ENCODE results near the gene LRRC71. TPM values are rescaled to one million over a fixed set of nuclear protein-coding genes. Genes with fewer than 3 reads are reported as not detected.

Gene LRRC71
- total and polyA plus RNA-seq, 5 donors: 0.18 to 0.31 TPM; not detected in 3

- WGBS: 86% methylated on average over 3 of the region's 3 CpGs
- intact Hi-C loops (cut with DNase I): loop anchor here in 1 of 4 donors (10.0 kb wide), 1 partner anchor 105 kb away; no protein-coding TSS in a partner anchor
Observed at GRCh38 chr1:156970017-156970416, 49.6 kb downstream of the LRRC71 start.

GRCh38 chr1:156973417-156973816, 53.0 kb downstream of the LRRC71 start:
- no peak overlapping the region for H3K4me3 ChIP-seq (ENCODE audit: low read length)
- H3K27me3 ChIP-seq (ENCODE audit: control insufficient read depth, insufficient read depth): no peaks in the 10 kb centered on the region
- 96% methylated on average over 2 of the region's 2 CpGs for WGBS
- no peaks in the 10 kb centered on the region for H3K4me1 ChIP-seq (ENCODE audit: control insufficient read depth, insufficient read depth, low read length)
- ATAC-seq (no peak), DNase-seq (no peak)
- no peaks in the 10 kb centered on the region for H3K9me3 ChIP-seq (ENCODE audit: control insufficient read depth, low read length)
- no peak overlapping the region for H3K27ac ChIP-seq (ENCODE audit: low read length)
- intact Hi-C loops (cut with DNase I): loop anchor here in 1 of 4 donors (10.0 kb wide), 1 partner anchor 101 kb away; no protein-coding TSS in a partner anchor

More at GRCh38 chr1:156970017-156970416, 49.6 kb downstream of the LRRC71 start:
- H3K9me3 ChIP-seq (ENCODE audit: control insufficient read depth, low read length): no peaks in the 10 kb centered on the region
- H3K27me3 ChIP-seq (ENCODE audit: control insufficient read depth, insufficient read depth): no peaks in the 10 kb centered on the region
- DNase-seq: no peak
- no peak overlapping the region for H3K27ac ChIP-seq (ENCODE audit: low read length)
- H3K4me3 ChIP-seq (ENCODE audit: low read length): no peak overlapping the region
- no peaks in the 10 kb centered on the region for H3K4me1 ChIP-seq (ENCODE audit: control insufficient read depth, insufficient read depth, low read length)
- no peak for ATAC-seq

GRCh38 chr1:156975084-156975483, 54.7 kb downstream of the LRRC71 start:
- 66% methylated on average over 2 of the region's 2 CpGs for WGBS
- intact Hi-C loops (cut with DNase I): loop anchor here in 1 of 4 donors (10.0 kb wide), 1 partner anchor 100 kb away; no protein-coding TSS in a partner anchor
- Histone ChIP-seq H3K9me3 (ENCODE audit: control insufficient read depth, low read length) (no peaks in the 10 kb centered on the region), H3K4me3 (ENCODE audit: low read length) (no peak overlapping the region), H3K4me1 (ENCODE audit: control insufficient read depth, insufficient read depth, low read length) (no peaks in the 10 kb centered on the region), H3K27ac (ENCODE audit: low read length) (no peak overlapping the region), H3K27me3 (ENCODE audit: control insufficient read depth, insufficient read depth) (no peaks in the 10 kb centered on the region)
- DNase-seq: no peak
- ATAC-seq: no peak

GRCh38 chr1:156980551-156980950, 60.1 kb downstream of the LRRC71 start:
- intact Hi-C loops (cut with DNase I): loop anchor here in 1 of 4 donors (10.0 kb wide), 1 partner anchor 64 kb away; the partner anchor contains the start of gene ARHGEF11
- Histone ChIP-seq H3K27ac (ENCODE audit: low read length) (no peak overlapping the region), H3K27me3 (ENCODE audit: control insufficient read depth, insufficient read depth) (no peaks in the 10 kb centered on the region), H3K9me3 (ENCODE audit: control insufficient read depth, low read length) (no peaks in the 10 kb centered on the region), H3K4me1 (ENCODE audit: control insufficient read depth, insufficient read depth, low read length) (peaks cover 2% of the 10 kb centered on the region), H3K4me3 (ENCODE audit: low read length) (no peak overlapping the region)
- DNase-seq (no peak), ATAC-seq (no peak)
- 22% methylated on average over 4 of the region's 4 CpGs for WGBS

Small RNA genes within 50 kb of the gene (microRNA-seq; reads per million reads assigned to microRNA genes)
- gene MIR765: 0.42 to 0.54 reads per million in 2 donors

Other genes with a start within 250 kb of the LRRC71 start
- 100 to 1,000 TPM; 146 to 282 (median 170) TPM for gene NES, start 243.2 kb upstream of the LRRC71 start, total RNA-seq
- gene NES, start 243.2 kb upstream of the LRRC71 start, polyA plus RNA-seq: 257 TPM
- 1 to 10 TPM in 1 of 4 donors, under 1 TPM in 3; 0.71 to 1.6 (median 0.75) TPM for gene CRABP2, start 215.0 kb upstream of the LRRC71 start, total RNA-seq
- gene CRABP2, start 215.0 kb upstream of the LRRC71 start, polyA plus RNA-seq: 1.3 TPM
- 10 to 100 TPM; 14.4 to 19.7 (median 17.3) TPM for gene METTL25B, start 192.2 kb upstream of the LRRC71 start, total RNA-seq
- 18.8 TPM for gene METTL25B, start 192.2 kb upstream of the LRRC71 start, polyA plus RNA-seq
- 10 to 100 TPM; 13.0 to 23.0 (median 13.9) TPM for gene ISG20L2, start 191.9 kb upstream of the LRRC71 start, total RNA-seq
- 9.2 TPM for gene ISG20L2, start 191.9 kb upstream of the LRRC71 start, polyA plus RNA-seq
- gene MRPL24, start 179.5 kb upstream of the LRRC71 start, total RNA-seq: 10 to 100 TPM; 63.4 to 88.5 (median 74.9) TPM
- 145 TPM for gene MRPL24, start 179.5 kb upstream of the LRRC71 start, polyA plus RNA-seq
- gene HDGF, start 169.0 kb upstream of the LRRC71 start, total RNA-seq: 100 to 1,000 TPM; 148 to 171 (median 162) TPM
- 124 TPM for gene HDGF, start 169.0 kb upstream of the LRRC71 start, polyA plus RNA-seq
- 10 to 100 TPM; 36.3 to 47.1 (median 44.1) TPM for gene PRCC, start 153.1 kb upstream of the LRRC71 start, total RNA-seq
- gene PRCC, start 153.1 kb upstream of the LRRC71 start, polyA plus RNA-seq: 36.0 TPM
- 1 to 10 TPM in 3 of 4 donors, under 1 TPM in 1; 0.93 to 6.3 (median 2.2) TPM for gene SH2D2A, start 103.8 kb upstream of the LRRC71 start, total RNA-seq
- 2.0 TPM for gene SH2D2A, start 103.8 kb upstream of the LRRC71 start, polyA plus RNA-seq
- under 1 TPM; 0.03 to 0.06 (median 0.06) TPM for gene INSRR, start 61.5 kb upstream of the LRRC71 start, total RNA-seq
- gene INSRR, start 61.5 kb upstream of the LRRC71 start, polyA plus RNA-seq: 0.07 TPM
- gene NTRK1, start 59.8 kb upstream of the LRRC71 start, total RNA-seq: 1 to 10 TPM; 1.3 to 4.2 (median 1.5) TPM
- 1.1 TPM for gene NTRK1, start 59.8 kb upstream of the LRRC71 start, polyA plus RNA-seq
- 10 to 100 TPM in 1 of 4 donors, 1 to 10 TPM in 3; 6.6 to 10.3 (median 8.5) TPM for gene PEAR1, start 26.9 kb upstream of the LRRC71 start, total RNA-seq
- gene PEAR1, start 26.9 kb upstream of the LRRC71 start, polyA plus RNA-seq: 6.9 TPM
- gene ARHGEF11, start 125.1 kb downstream of the LRRC71 start, total RNA-seq: 10 to 100 TPM; 29.4 to 34.4 (median 30.1) TPM
- 19.9 TPM for gene ARHGEF11, start 125.1 kb downstream of the LRRC71 start, polyA plus RNA-seq
- gene ETV3L, start 179.2 kb downstream of the LRRC71 start, total RNA-seq: not detected
- gene ETV3L, start 179.2 kb downstream of the LRRC71 start, polyA plus RNA-seq: not detected
- gene ETV3, start 217.8 kb downstream of the LRRC71 start, total RNA-seq: 10 to 100 TPM; 18.2 to 22.9 (median 19.1) TPM
- 6.5 TPM for gene ETV3, start 217.8 kb downstream of the LRRC71 start, polyA plus RNA-seq

Data from right cardiac atrium (tissue), 5 donors.